NCI-H1092 treated with DMSO at 0.1 percent for 48 hours (cell line): Measurements from ENCODE around the gene ATP9A.
"Not testable (repeated sequence)": the region's sequence is repeated elsewhere in the genome, so short reads cannot be mapped to it uniquely, and the experiment has no call there.

ENCODE experiments used
- DNase-seq: peaks from one replicate; lab custom pipeline; 2025; lab: John Stamatoyannopoulos, UW

Gene ATP9A

GRCh38 chr20:51796340-51796739 is 28.1 kb upstream of the ATP9A start:
- DNase-seq: no peak

GRCh38 chr20:51792960-51793359 is 24.8 kb upstream of the ATP9A start:
- no peak for DNase-seq

GRCh38 chr20:51791626-51792025 is 23.4 kb upstream of the ATP9A start:
- no peak for DNase-seq

- DNase-seq: no peak
Measured at GRCh38 chr20:51790256-51790655, 22.1 kb upstream of the ATP9A start.

- no peak for DNase-seq
Measured at GRCh38 chr20:51789434-51789833, 21.2 kb upstream of the ATP9A start.

- DNase-seq: no peak
Measured at GRCh38 chr20:51788822-51789221, 20.6 kb upstream of the ATP9A start.

- DNase-seq: no peak
Measured at GRCh38 chr20:51784299-51784698, 16.1 kb upstream of the ATP9A start.

- DNase-seq: not testable (repeated sequence)
Measured at GRCh38 chr20:51778229-51778759, 10.1 kb upstream of the ATP9A start.

GRCh38 chr20:51775241-51775640 is 7.1 kb upstream of the ATP9A start:
- DNase-seq: no peak

- no peak for DNase-seq
Measured at GRCh38 chr20:51772236-51772635, 4.0 kb upstream of the ATP9A start.

GRCh38 chr20:51769976-51770615 is 1.9 kb upstream of the ATP9A start:
- no peak for DNase-seq

- DNase-seq: no peak
Measured at GRCh38 chr20:51768759-51769517, 748 bp upstream of the ATP9A start.

GRCh38 chr20:51766994-51767866 is 960 bp downstream of the ATP9A start:
- peak; percentile 87 for DNase-seq

- not testable (repeated sequence) for DNase-seq
Measured at GRCh38 chr20:51765381-51765780, 2.8 kb downstream of the ATP9A start.

GRCh38 chr20:51763965-51764602 is 4.1 kb downstream of the ATP9A start:
- no peak for DNase-seq

- no peak for DNase-seq
Measured at GRCh38 chr20:51760905-51761546, 7.2 kb downstream of the ATP9A start.

GRCh38 chr20:51759769-51760510 is 8.2 kb downstream of the ATP9A start:
- no peak for DNase-seq

GRCh38 chr20:51758978-51759544 is 9.1 kb downstream of the ATP9A start:
- DNase-seq: no peak

GRCh38 chr20:51757226-51757625 is 11.0 kb downstream of the ATP9A start:
- no peak for DNase-seq

- DNase-seq: no peak
Measured at GRCh38 chr20:51756653-51757052, 11.5 kb downstream of the ATP9A start.
